ENCODE data around the gene CTNNA2.

Gene CTNNA2

GRCh38 chr2:79860228-79861058 lies 347.6 kb downstream of the CTNNA2 start:
- H2BK12ac ChIP-seq (ENCODE audit: low read length in 2 of 2): no peak overlapping the region
- no peak overlapping the region for H4K91ac ChIP-seq (ENCODE audit: low read length)
- H2AFZ ChIP-seq (ENCODE audit: low read depth, low read length): no peak overlapping the region
- no peak overlapping the region for H3K23ac ChIP-seq (ENCODE audit: low read length in 2 of 2)
- no peak overlapping the region for H3K27ac ChIP-seq (ENCODE audit: low read length, poor library complexity, severe bottlenecking)
- H3K4me1 ChIP-seq (ENCODE audit: control insufficient read depth, insufficient read depth, low read depth, low read length): no peaks in the 10 kb centered on the region
- 74% methylated on average over 3 of the region's 10 CpGs for WGBS
- H4K8ac ChIP-seq (ENCODE audit: low read length): no peak overlapping the region
- H3K27me3 ChIP-seq (ENCODE audit: control insufficient read depth in 1 of 2, insufficient read depth in 1 of 2, low read length in 2 of 2): no peaks in the 10 kb centered on the region
- H3K4me3 ChIP-seq (ENCODE audit: insufficient read depth in 1 of 2, low read depth in 1 of 2, low read length in 2 of 2): no peak overlapping the region
- no peak overlapping the region for H2BK5ac ChIP-seq (ENCODE audit: low read depth, low read length, poor library complexity, severe bottlenecking)
- no peaks in the 10 kb centered on the region for H3K9me3 ChIP-seq (ENCODE audit: control insufficient read depth, low read length)
- no peak overlapping the region for H3K4ac ChIP-seq (ENCODE audit: low read depth in 1 of 2, low read length in 2 of 2)
- H2AK5ac ChIP-seq (ENCODE audit: low read length, severe bottlenecking): no peak overlapping the region
- no peak overlapping the region for H2BK120ac ChIP-seq (ENCODE audit: low read depth, low read length)
- H3K9ac ChIP-seq (ENCODE audit: low read length): no peak overlapping the region
- no peaks in the 10 kb centered on the region for H3K36me3 ChIP-seq (ENCODE audit: control insufficient read depth in 1 of 2, insufficient read depth in 2 of 2, low read depth in 1 of 2, low read length in 2 of 2)
- no peak overlapping the region for H3K4me2 ChIP-seq (ENCODE audit: low read length, poor library complexity, severe bottlenecking)
- H3K14ac ChIP-seq (ENCODE audit: low read length in 2 of 2): no peak overlapping the region
- DNase-seq: peak; percentile 32
- H3K79me1 ChIP-seq (replicated peaks; ENCODE audit: low read length, poor library complexity, severe bottlenecking): no peaks in the 10 kb centered on the region
- no peak overlapping the region for H2BK15ac ChIP-seq (ENCODE audit: low read depth, poor library complexity, severe bottlenecking)
- no peak overlapping the region for H3K18ac ChIP-seq (ENCODE audit: low read depth in 1 of 2, low read length in 2 of 2)

- DNase-seq: no peak
- Histone ChIP-seq H2AFZ (ENCODE audit: low read depth, low read length) (no peak overlapping the region), H2BK15ac (ENCODE audit: low read depth, poor library complexity, severe bottlenecking) (no peak overlapping the region), H4K8ac (ENCODE audit: low read length) (no peak overlapping the region), H2AK5ac (ENCODE audit: low read length, severe bottlenecking) (no peak overlapping the region), H3K27me3 (ENCODE audit: control insufficient read depth in 1 of 2, insufficient read depth in 1 of 2, low read length in 2 of 2) (no peaks in the 10 kb centered on the region), H3K23ac (ENCODE audit: low read length in 2 of 2) (no peak overlapping the region), H3K4me2 (ENCODE audit: low read length, poor library complexity, severe bottlenecking) (no peak overlapping the region), H3K27ac (ENCODE audit: low read length, poor library complexity, severe bottlenecking) (no peak overlapping the region), H3K4me1 (ENCODE audit: control insufficient read depth, insufficient read depth, low read depth, low read length) (no peaks in the 10 kb centered on the region), H2BK12ac (ENCODE audit: low read length in 2 of 2) (no peak overlapping the region), H3K4ac (ENCODE audit: low read depth in 1 of 2, low read length in 2 of 2) (no peak overlapping the region), H2BK5ac (ENCODE audit: low read depth, low read length, poor library complexity, severe bottlenecking) (no peak overlapping the region), H3K9ac (ENCODE audit: low read length) (no peak overlapping the region), H3K9me3 (ENCODE audit: control insufficient read depth, low read length) (no peaks in the 10 kb centered on the region), H3K18ac (ENCODE audit: low read depth in 1 of 2, low read length in 2 of 2) (no peak overlapping the region), H4K91ac (ENCODE audit: low read length) (no peak overlapping the region), H2BK120ac (ENCODE audit: low read depth, low read length) (no peak overlapping the region), H3K4me3 (ENCODE audit: insufficient read depth in 1 of 2, low read depth in 1 of 2, low read length in 2 of 2) (no peak overlapping the region), H3K79me1 (replicated peaks; ENCODE audit: low read length, poor library complexity, severe bottlenecking) (no peaks in the 10 kb centered on the region), H3K14ac (ENCODE audit: low read length in 2 of 2) (no peak overlapping the region), H3K36me3 (ENCODE audit: control insufficient read depth in 1 of 2, insufficient read depth in 2 of 2, low read depth in 1 of 2, low read length in 2 of 2) (no peaks in the 10 kb centered on the region)
- WGBS: 100% methylated on average over 1 of the region's 1 CpG
Measured at GRCh38 chr2:79861059-79861374, 348.2 kb downstream of the CTNNA2 start.

- H3K4me2 ChIP-seq (ENCODE audit: low read length, poor library complexity, severe bottlenecking): no peak overlapping the region
- no peak overlapping the region for H3K4ac ChIP-seq (ENCODE audit: low read depth in 1 of 2, low read length in 2 of 2)
- no peak overlapping the region for H3K4me3 ChIP-seq (ENCODE audit: insufficient read depth in 1 of 2, low read depth in 1 of 2, low read length in 2 of 2)
- no peak for DNase-seq
- no peak overlapping the region for H3K23ac ChIP-seq (ENCODE audit: low read length in 2 of 2)
- no peaks in the 10 kb centered on the region for H3K4me1 ChIP-seq (ENCODE audit: control insufficient read depth, insufficient read depth, low read depth, low read length)
- H2BK120ac ChIP-seq (ENCODE audit: low read depth, low read length): no peak overlapping the region
- no peak overlapping the region for H3K18ac ChIP-seq (ENCODE audit: low read depth in 1 of 2, low read length in 2 of 2)
- no peak overlapping the region for H2AK5ac ChIP-seq (ENCODE audit: low read length, severe bottlenecking)
- no peak overlapping the region for H3K14ac ChIP-seq (ENCODE audit: low read length in 2 of 2)
- H2BK5ac ChIP-seq (ENCODE audit: low read depth, low read length, poor library complexity, severe bottlenecking): no peak overlapping the region
- H3K27ac ChIP-seq (ENCODE audit: low read length, poor library complexity, severe bottlenecking): no peak overlapping the region
- no peak overlapping the region for H3K9ac ChIP-seq (ENCODE audit: low read length)
- H4K91ac ChIP-seq (ENCODE audit: low read length): no peak overlapping the region
- WGBS: 76% methylated on average over 1 of the region's 1 CpG
- H3K36me3 ChIP-seq (ENCODE audit: control insufficient read depth in 1 of 2, insufficient read depth in 2 of 2, low read depth in 1 of 2, low read length in 2 of 2): no peaks in the 10 kb centered on the region
- H2BK15ac ChIP-seq (ENCODE audit: low read depth, poor library complexity, severe bottlenecking): no peak overlapping the region
- no peak overlapping the region for H4K8ac ChIP-seq (ENCODE audit: low read length)
- no peaks in the 10 kb centered on the region for H3K9me3 ChIP-seq (ENCODE audit: control insufficient read depth, low read length)
- no peaks in the 10 kb centered on the region for H3K79me1 ChIP-seq (replicated peaks; ENCODE audit: low read length, poor library complexity, severe bottlenecking)
- no peak overlapping the region for H2BK12ac ChIP-seq (ENCODE audit: low read length in 2 of 2)
- no peak overlapping the region for H2AFZ ChIP-seq (ENCODE audit: low read depth, low read length)
- no peaks in the 10 kb centered on the region for H3K27me3 ChIP-seq (ENCODE audit: control insufficient read depth in 1 of 2, insufficient read depth in 1 of 2, low read length in 2 of 2)
Measured at GRCh38 chr2:79862756-79863155, 349.9 kb downstream of the CTNNA2 start.

- H3K4me1 ChIP-seq (ENCODE audit: control insufficient read depth, insufficient read depth, low read depth, low read length): no peaks in the 10 kb centered on the region
- H2BK5ac ChIP-seq (ENCODE audit: low read depth, low read length, poor library complexity, severe bottlenecking): no peak overlapping the region
- H3K36me3 ChIP-seq (ENCODE audit: control insufficient read depth in 1 of 2, insufficient read depth in 2 of 2, low read depth in 1 of 2, low read length in 2 of 2): no peaks in the 10 kb centered on the region
- no peak overlapping the region for H2AK5ac ChIP-seq (ENCODE audit: low read length, severe bottlenecking)
- no peak overlapping the region for H2BK15ac ChIP-seq (ENCODE audit: low read depth, poor library complexity, severe bottlenecking)
- H3K4ac ChIP-seq (ENCODE audit: low read depth in 1 of 2, low read length in 2 of 2): no peak overlapping the region
- 69% methylated on average over 1 of the region's 2 CpGs for WGBS
- no peak overlapping the region for H3K27ac ChIP-seq (ENCODE audit: low read length, poor library complexity, severe bottlenecking)
- H2AFZ ChIP-seq (ENCODE audit: low read depth, low read length): no peak overlapping the region
- H4K8ac ChIP-seq (ENCODE audit: low read length): no peak overlapping the region
- no peak overlapping the region for H3K4me3 ChIP-seq (ENCODE audit: insufficient read depth in 1 of 2, low read depth in 1 of 2, low read length in 2 of 2)
- no peak overlapping the region for H3K9ac ChIP-seq (ENCODE audit: low read length)
- H3K4me2 ChIP-seq (ENCODE audit: low read length, poor library complexity, severe bottlenecking): no peak overlapping the region
- H3K79me1 ChIP-seq (replicated peaks; ENCODE audit: low read length, poor library complexity, severe bottlenecking): no peaks in the 10 kb centered on the region
- no peak for DNase-seq
- no peak overlapping the region for H4K91ac ChIP-seq (ENCODE audit: low read length)
- H3K9me3 ChIP-seq (ENCODE audit: control insufficient read depth, low read length): no peaks in the 10 kb centered on the region
- H3K18ac ChIP-seq (ENCODE audit: low read depth in 1 of 2, low read length in 2 of 2): no peak overlapping the region
- H3K14ac ChIP-seq (ENCODE audit: low read length in 2 of 2): no peak overlapping the region
- no peaks in the 10 kb centered on the region for H3K27me3 ChIP-seq (ENCODE audit: control insufficient read depth in 1 of 2, insufficient read depth in 1 of 2, low read length in 2 of 2)
- no peak overlapping the region for H2BK120ac ChIP-seq (ENCODE audit: low read depth, low read length)
- no peak overlapping the region for H3K23ac ChIP-seq (ENCODE audit: low read length in 2 of 2)
- no peak overlapping the region for H2BK12ac ChIP-seq (ENCODE audit: low read length in 2 of 2)
Measured at GRCh38 chr2:79872656-79873055, 359.8 kb downstream of the CTNNA2 start.
